Ishikawa (cell line): ENCODE results near the gene KLK6.

ENCODE experiments used
- CEBPB ChIP-seq: IDR thresholded peaks from 2 replicates; pipeline ENCODE4 v1.6.1; 2012
- EGR1 ChIP-seq: IDR thresholded peaks from 2 replicates; pipeline ENCODE4 v1.6.1; 2012
- EP300 ChIP-seq: IDR thresholded peaks from 2 replicates; pipeline ENCODE4 v1.6.1; 2012; ENCODE audit warnings: borderline replicate concordance
- RAD21 ChIP-seq: IDR thresholded peaks from 2 replicates; pipeline ENCODE4 v1.6.1; 2012; ENCODE audit warnings: low read depth
- TCF12 ChIP-seq: IDR thresholded peaks from 2 replicates; pipeline ENCODE4 v1.6.1; 2012; ENCODE audit warnings: low read depth
- ZBTB7A ChIP-seq: IDR thresholded peaks from 2 replicates; pipeline ENCODE4 v1.6.1; 2012; ENCODE audit warnings: low read depth
- TF ChIP-seq, protein P1 (sequence below): IDR thresholded peaks from 2 replicates; pipeline ENCODE4 v1.6.1; 2012; ENCODE audit warnings: low read depth, mild to moderate bottlenecking
- TF ChIP-seq, protein P2 (sequence below): IDR thresholded peaks from 2 replicates; pipeline ENCODE4 v1.6.1; 2012
- TF ChIP-seq, protein P3 (sequence below): IDR thresholded peaks from 2 replicates; pipeline ENCODE4 v1.6.1; 2012

DNA sequence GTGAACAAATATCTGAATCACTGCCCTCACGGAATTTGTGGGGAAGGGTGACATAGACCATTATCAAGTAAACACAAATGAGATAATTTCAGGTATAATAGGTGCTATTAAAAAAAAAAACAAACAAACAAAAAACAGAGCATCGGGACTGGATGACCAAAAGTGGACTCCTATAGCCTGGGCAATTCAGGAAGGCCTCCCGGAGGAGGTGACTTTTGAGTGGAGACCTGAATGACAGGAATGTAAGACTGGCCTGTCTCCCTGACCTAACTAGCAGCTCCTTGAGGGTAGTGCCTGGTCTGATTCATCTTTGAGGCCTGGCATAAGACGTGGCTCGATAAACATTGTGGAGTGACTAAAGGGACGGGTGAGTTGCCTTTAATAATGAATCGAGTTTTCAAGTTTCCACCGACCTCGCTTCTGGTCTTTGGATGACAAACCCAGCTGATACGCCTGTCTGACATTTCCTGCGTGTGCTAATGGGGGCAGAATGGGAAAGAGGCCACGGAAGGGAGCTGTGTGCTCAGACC is 43.3 kb upstream of the KLK6 start:
- TF ChIP-seq ZBTB7A (no peak), RAD21 (no peak), EGR1 (no peak), EP300 (no peak), TCF12 (no peak), CEBPB (no peak)
- TF ChIP-seq, protein P1, sequence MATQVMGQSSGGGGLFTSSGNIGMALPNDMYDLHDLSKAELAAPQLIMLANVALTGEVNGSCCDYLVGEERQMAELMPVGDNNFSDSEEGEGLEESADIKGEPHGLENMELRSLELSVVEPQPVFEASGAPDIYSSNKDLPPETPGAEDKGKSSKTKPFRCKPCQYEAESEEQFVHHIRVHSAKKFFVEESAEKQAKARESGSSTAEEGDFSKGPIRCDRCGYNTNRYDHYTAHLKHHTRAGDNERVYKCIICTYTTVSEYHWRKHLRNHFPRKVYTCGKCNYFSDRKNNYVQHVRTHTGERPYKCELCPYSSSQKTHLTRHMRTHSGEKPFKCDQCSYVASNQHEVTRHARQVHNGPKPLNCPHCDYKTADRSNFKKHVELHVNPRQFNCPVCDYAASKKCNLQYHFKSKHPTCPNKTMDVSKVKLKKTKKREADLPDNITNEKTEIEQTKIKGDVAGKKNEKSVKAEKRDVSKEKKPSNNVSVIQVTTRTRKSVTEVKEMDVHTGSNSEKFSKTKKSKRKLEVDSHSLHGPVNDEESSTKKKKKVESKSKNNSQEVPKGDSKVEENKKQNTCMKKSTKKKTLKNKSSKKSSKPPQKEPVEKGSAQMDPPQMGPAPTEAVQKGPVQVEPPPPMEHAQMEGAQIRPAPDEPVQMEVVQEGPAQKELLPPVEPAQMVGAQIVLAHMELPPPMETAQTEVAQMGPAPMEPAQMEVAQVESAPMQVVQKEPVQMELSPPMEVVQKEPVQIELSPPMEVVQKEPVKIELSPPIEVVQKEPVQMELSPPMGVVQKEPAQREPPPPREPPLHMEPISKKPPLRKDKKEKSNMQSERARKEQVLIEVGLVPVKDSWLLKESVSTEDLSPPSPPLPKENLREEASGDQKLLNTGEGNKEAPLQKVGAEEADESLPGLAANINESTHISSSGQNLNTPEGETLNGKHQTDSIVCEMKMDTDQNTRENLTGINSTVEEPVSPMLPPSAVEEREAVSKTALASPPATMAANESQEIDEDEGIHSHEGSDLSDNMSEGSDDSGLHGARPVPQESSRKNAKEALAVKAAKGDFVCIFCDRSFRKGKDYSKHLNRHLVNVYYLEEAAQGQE = no peak
- TF ChIP-seq, protein P2, sequence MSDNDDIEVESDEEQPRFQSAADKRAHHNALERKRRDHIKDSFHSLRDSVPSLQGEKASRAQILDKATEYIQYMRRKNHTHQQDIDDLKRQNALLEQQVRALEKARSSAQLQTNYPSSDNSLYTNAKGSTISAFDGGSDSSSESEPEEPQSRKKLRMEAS = no peak
- TF ChIP-seq, protein P3, sequence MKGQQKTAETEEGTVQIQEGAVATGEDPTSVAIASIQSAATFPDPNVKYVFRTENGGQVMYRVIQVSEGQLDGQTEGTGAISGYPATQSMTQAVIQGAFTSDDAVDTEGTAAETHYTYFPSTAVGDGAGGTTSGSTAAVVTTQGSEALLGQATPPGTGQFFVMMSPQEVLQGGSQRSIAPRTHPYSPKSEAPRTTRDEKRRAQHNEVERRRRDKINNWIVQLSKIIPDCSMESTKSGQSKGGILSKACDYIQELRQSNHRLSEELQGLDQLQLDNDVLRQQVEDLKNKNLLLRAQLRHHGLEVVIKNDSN = no peak
